H1 (cell line): ENCODE measurements around the gene SURF4. TPM values are rescaled to one million over a fixed set of nuclear protein-coding genes. Genes with fewer than 3 reads are reported as not detected.

Experiments
- CTCF ChIA-PET: fragments of 300-600 bp; sonication (Branson Sonifier 250); formaldehyde crosslinking; loops from one replicate; lab custom pipeline; 2021; ENCODE audit not compliant: partially characterized antibody; lab: Charles Lee
- POLR2A ChIA-PET: fragments of 300-600 bp; sonication (Branson Sonifier 250); formaldehyde crosslinking; loops from one replicate; lab custom pipeline; 2021; ENCODE audit warnings: inconsistent platforms; ENCODE audit not compliant: partially characterized antibody; lab: Charles Lee
- DNase-seq, 2 experiments: peaks; one replicate each; pipeline versions ENCODE4 v3.0.0 to v3.0.0-alpha.2; 2010 to 2022; ENCODE audit warnings: low spot score in 2 of 2, low read depth in 1 of 2, mixed read lengths in 1 of 2
- FAIRE-seq: peaks from 2 replicates; lab custom pipeline; 2011; peaks lifted over from hg19 to GRCh38; lab: Jason Lieb, UNC
- H2AFZ ChIP-seq: 2 replicates; pipeline ENCODE4 v1.8.1; 2012; ENCODE audit warnings: low read length, inconsistent platforms
- H2AK5ac ChIP-seq: 2 replicates; pipeline ENCODE4 v1.6.1; 2013; ENCODE audit warnings: low read depth, low read length
- H2BK120ac ChIP-seq: replicated peaks from 2 replicates; pipeline ENCODE3; 2013; ENCODE audit warnings: low read depth, low read length, inconsistent platforms
- H2BK12ac ChIP-seq: 2 replicates; pipeline ENCODE4 v1.6.1; 2013; ENCODE audit warnings: low read depth, low read length
- H2BK15ac ChIP-seq: 2 replicates; pipeline ENCODE4 v1.6.1; 2013; ENCODE audit warnings: low read length
- H2BK20ac ChIP-seq: 2 replicates; pipeline ENCODE4 v1.6.1; 2013; ENCODE audit warnings: low read length
- H2BK5ac ChIP-seq: 2 replicates; pipeline ENCODE4 v1.6.1; 2013; ENCODE audit warnings: low read depth, low read length
- H3K14ac ChIP-seq: 2 replicates; pipeline ENCODE4 v1.6.1; 2013; ENCODE audit warnings: inconsistent platforms; ENCODE audit not compliant: insufficient read length
- H3K18ac ChIP-seq: 2 replicates; pipeline ENCODE4 v1.6.1; 2013; ENCODE audit warnings: low read length; ENCODE audit errors: extremely low read depth
- H3K23ac ChIP-seq: 2 replicates; pipeline ENCODE4 v1.6.1; 2013; ENCODE audit warnings: inconsistent platforms; ENCODE audit not compliant: insufficient read length
- H3K23me2 ChIP-seq: 2 replicates; pipeline ENCODE4 v1.6.1; 2013; ENCODE audit warnings: low read depth, low read length
- H3K27ac ChIP-seq: 2 replicates; pipeline ENCODE4 v1.6.1; 2011; ENCODE audit warnings: low read depth, low read length, inconsistent platforms
- H3K27me3 ChIP-seq, 4 experiments: replicated peaks in 1 of 4; 1 replicate in 1 of 4; 2 replicates in 3 of 4; pipeline versions ENCODE4 v1.6.1 to v1.8.1; 2011 to 2013; ENCODE audit warnings: low read length in 3 of 4, mild to moderate bottlenecking in 3 of 4, inconsistent platforms in 2 of 4, mixed read lengths in 2 of 4, moderate library complexity in 1 of 4; ENCODE audit not compliant: control insufficient read depth in 3 of 4, insufficient read depth in 3 of 4; ENCODE audit errors: extremely low read depth in 1 of 4
- H3K36me3 ChIP-seq, 4 experiments: 2 replicates each; pipeline versions ENCODE4 v1.6.1 to v1.8.1; 2011 to 2013; ENCODE audit warnings: mild to moderate bottlenecking in 4 of 4, low read length in 3 of 4, moderate library complexity in 2 of 4, control low read depth in 1 of 4, inconsistent platforms in 1 of 4; ENCODE audit not compliant: insufficient read depth in 4 of 4, control insufficient read depth in 2 of 4
- H3K4ac ChIP-seq: replicated peaks from 2 replicates; pipeline ENCODE3; 2013; ENCODE audit warnings: low read length, low read depth, mixed read lengths, inconsistent platforms; ENCODE audit not compliant: insufficient read length
- H3K4me1 ChIP-seq, 4 experiments: replicated peaks in 1 of 4; 1 replicate in 1 of 4; 2 replicates in 3 of 4; pipeline versions ENCODE4 v1.6.1 to v1.8.1; 2011 to 2013; ENCODE audit warnings: low read length in 3 of 4, inconsistent platforms in 2 of 4, mixed read lengths in 1 of 4; ENCODE audit not compliant: insufficient read depth in 4 of 4, control insufficient read depth in 3 of 4
- H3K4me2 ChIP-seq, 2 experiments: 2 replicates each; pipeline versions ENCODE4 v1.6.1 to v1.8.1; 2011 to 2013; ENCODE audit warnings: low read depth in 2 of 2, low read length in 2 of 2, control low read depth in 1 of 2, inconsistent platforms in 1 of 2, mild to moderate bottlenecking in 1 of 2; ENCODE audit not compliant: insufficient read depth in 1 of 2
- H3K4me3 ChIP-seq, 4 experiments: fragments of 200-600, 300-600 bp in 1 of 4; sonication (generic), shearing (Covaris generic), sonication (Bioruptor Twin) in 1 of 4; 2 replicates each; pipeline versions ENCODE4 v1.5.1 to v1.8.1; 2011 to 2016; ENCODE audit warnings: low read length in 4 of 4, low read depth in 3 of 4, control low read depth in 2 of 4, inconsistent platforms in 2 of 4, mild to moderate bottlenecking in 2 of 4, mixed read lengths in 1 of 4, moderate library complexity in 1 of 4; ENCODE audit not compliant: insufficient read depth in 2 of 4; ENCODE audit errors: extremely low read depth in 1 of 4
- H3K56ac ChIP-seq: replicated peaks from 2 replicates; pipeline ENCODE3; 2013; ENCODE audit warnings: low read depth, mild to moderate bottlenecking, mixed read lengths, low read length, inconsistent platforms; ENCODE audit not compliant: insufficient read length
- H3K79me1 ChIP-seq: 2 replicates; pipeline ENCODE4 v1.6.1; 2013; ENCODE audit warnings: low read depth, low read length, control low read depth
- H3K79me2 ChIP-seq, 2 experiments: 2 replicates each; pipeline versions ENCODE4 v1.6.1 to v1.8.1; 2012 to 2013; ENCODE audit warnings: low read length in 2 of 2, mild to moderate bottlenecking in 2 of 2, inconsistent platforms in 1 of 2; ENCODE audit not compliant: insufficient read depth in 2 of 2, control insufficient read depth in 1 of 2
- H3K9ac ChIP-seq, 4 experiments: replicated peaks in 1 of 4; 1 replicate in 1 of 4; 2 replicates in 3 of 4; pipeline versions ENCODE4 v1.6.1 to v1.8.1; 2011 to 2013; ENCODE audit warnings: low read depth in 3 of 4, low read length in 3 of 4, control low read depth in 2 of 4, mild to moderate bottlenecking in 2 of 4, moderate library complexity in 2 of 4, inconsistent platforms in 1 of 4; ENCODE audit errors: extremely low read depth in 1 of 4
- H3K9me3 ChIP-seq, 2 experiments: 2 replicates each; pipeline versions ENCODE4 v1.6.1 to v1.8.1; 2012 to 2013; ENCODE audit warnings: mild to moderate bottlenecking in 2 of 2, moderate library complexity in 2 of 2, control low read depth in 1 of 2, inconsistent platforms in 1 of 2, low read depth in 1 of 2, low read length in 1 of 2, mixed read lengths in 1 of 2; ENCODE audit not compliant: insufficient read depth in 2 of 2
- H4K20me1 ChIP-seq, 2 experiments: replicated peaks in 1 of 2; 2 replicates each; pipeline versions ENCODE3 to v1.8.1; 2011 to 2013; ENCODE audit warnings: inconsistent platforms in 2 of 2, low read length in 2 of 2, mild to moderate bottlenecking in 1 of 2; ENCODE audit not compliant: insufficient read depth in 2 of 2, control insufficient read depth in 1 of 2
- H4K5ac ChIP-seq: 2 replicates; pipeline ENCODE4 v1.6.1; 2013; ENCODE audit warnings: low read length, low read depth, mixed read lengths, inconsistent platforms; ENCODE audit not compliant: insufficient read length
- H4K8ac ChIP-seq: 2 replicates; pipeline ENCODE4 v1.8.0; 2013; ENCODE audit warnings: mild to moderate bottlenecking, moderate library complexity, low read length, inconsistent platforms; ENCODE audit not compliant: insufficient read depth; ENCODE audit errors: extremely low read depth
- H4K91ac ChIP-seq: replicated peaks from 2 replicates; pipeline ENCODE3; 2013; ENCODE audit warnings: low read length, mixed read lengths, inconsistent platforms; ENCODE audit not compliant: insufficient read length
- CTCF ChIP-seq, 3 experiments: IDR thresholded peaks; 1 replicate in 2 of 3; 2 replicates in 1 of 3; pipeline versions ENCODE4 v1.5.1 to v1.6.1; 2011; ENCODE audit warnings: low read length in 3 of 3, mild to moderate bottlenecking in 3 of 3, inconsistent platforms in 2 of 3, low read depth in 1 of 3, moderate library complexity in 1 of 3; ENCODE audit not compliant: insufficient read depth in 1 of 3; ENCODE audit errors: control extremely low read depth in 1 of 3
- EP300 ChIP-seq, 2 experiments: IDR thresholded peaks; 1 replicate in 1 of 2; 2 replicates in 1 of 2; pipeline ENCODE4 v1.6.1; 2011 to 2012; ENCODE audit warnings: low read depth in 2 of 2, low read length in 2 of 2, mild to moderate bottlenecking in 2 of 2, borderline replicate concordance in 1 of 2, inconsistent platforms in 1 of 2, moderate library complexity in 1 of 2
- GABPA ChIP-seq: IDR thresholded peaks from 2 replicates; pipeline ENCODE4 v1.6.1; 2011; ENCODE audit warnings: mild to moderate bottlenecking, low read length, moderate library complexity, borderline replicate concordance; ENCODE audit not compliant: insufficient read depth
- TAF1 ChIP-seq: IDR thresholded peaks from 2 replicates; pipeline ENCODE4 v1.6.1; 2011; ENCODE audit warnings: mild to moderate bottlenecking, low read depth, low read length
- TEAD4 ChIP-seq: IDR thresholded peaks from 2 replicates; pipeline ENCODE4 v1.6.1; 2012; ENCODE audit warnings: low read depth, low read length, inconsistent platforms, mixed read lengths
- WGBS, 2 experiments: shearing (Covaris generic) in 1 of 2; methylation state at CpG; one replicate each; pipeline versions ENCODE4 v1.1.6 to v1.1.7; 2013 to 2015; ENCODE audit warnings: low lambda C conversion rate in 2 of 2, mixed read lengths in 2 of 2, inconsistent platforms in 1 of 2, low coverage in 1 of 2, missing lambda C conversion rate in 1 of 2; ENCODE audit not compliant: insufficient replicate concordance in 2 of 2, insufficient coverage in 1 of 2, insufficient read length in 1 of 2; ENCODE audit errors: extremely low coverage in 1 of 2, missing lambda C conversion rate in 1 of 2; 5-methylcytosine and 5-hydroxymethylcytosine counted together
- polyA plus RNA-seq, 7 experiments: library from polyadenylated mRNA; depleted of rRNA in 3 of 7; stranded (reverse) in 5 of 7; unstranded in 2 of 7; fragments of >200 nt in 5 of 7; fragments of 200-250 nt in 2 of 7; gene quantifications; 1 replicate in 5 of 7; 2 replicates in 1 of 7; 4 replicates in 1 of 7; pipeline versions ENCODE4 v1.2.1 to v1.2.3, GENCODE V29; 2011 to 2013; ENCODE audit warnings: missing spikeins in 2 of 7, mixed read lengths in 2 of 7
- total RNA-seq: library from RNA; stranded (reverse); fragmentation: NEBNext Ultra II Directional; extraction: Animal tissue kit (Norgen Biotek cat#: 25700); gene quantifications from 2 replicates; pipeline ENCODE4 v1.2.1, GENCODE V29; 2021
- TF ChIP-seq, protein P1 (sequence below): IDR thresholded peaks from 2 replicates; pipeline ENCODE4 v1.6.1; 2012; ENCODE audit warnings: inconsistent platforms

SURF4 gene
- total and polyA plus RNA-seq, 2 of the 8 experiments (the other 6 are each of a cell fraction or from before 2014, with no cell fraction given): 176 to 182 TPM

DNA sequence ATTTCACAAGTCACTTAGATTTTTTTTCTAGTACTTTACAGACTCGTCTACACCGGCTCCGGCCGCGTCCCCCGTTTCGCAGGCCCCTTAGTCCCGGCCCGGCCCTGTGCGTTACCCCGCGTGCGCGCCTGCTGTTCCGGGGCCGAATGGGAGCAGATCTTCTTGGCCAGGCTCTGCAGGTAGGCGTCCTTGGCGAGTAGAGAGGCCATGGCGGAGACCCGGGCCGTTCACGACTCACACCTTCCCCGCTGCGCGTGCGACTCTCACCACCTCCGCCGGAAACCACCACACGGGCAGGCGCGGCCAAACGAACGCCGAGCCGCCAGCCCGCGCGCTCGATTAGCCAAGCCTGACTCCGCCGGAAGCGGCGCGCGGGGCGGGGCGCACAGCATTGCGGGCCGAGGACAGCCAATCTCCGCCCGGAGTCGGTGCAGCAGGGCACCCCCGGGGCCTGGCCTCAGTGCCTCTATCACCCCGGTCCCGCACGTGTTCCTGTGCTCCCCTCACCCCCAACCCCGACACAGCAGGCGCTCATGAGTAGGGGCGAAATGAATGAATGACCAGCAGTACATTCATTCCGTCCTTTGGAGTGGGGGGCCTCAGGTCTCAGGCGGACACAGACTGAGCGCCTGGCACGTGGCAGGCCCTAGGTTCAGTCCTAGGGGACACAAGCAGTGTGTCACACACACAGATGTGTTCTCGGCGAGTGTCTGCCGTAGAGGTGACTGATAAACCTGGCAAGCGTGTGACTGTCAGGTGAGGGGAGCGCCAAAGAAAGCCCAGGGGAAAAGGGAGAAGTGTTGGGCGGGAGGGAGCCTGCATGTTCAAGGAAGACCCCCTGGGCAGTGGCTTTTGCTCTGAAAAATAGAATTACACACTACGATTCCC is 39.7 kb downstream of the SURF4 start, which contains the start of gene SURF6:
TSS of gene SURF6 (minus strand) at position 265 of the 888 bp plus-strand sequence. CDS start at position 209, 56 bp downstream.
- Histone ChIP-seq H3K9ac (peak within 1 kb of the TSS; percentile 77 to 79 (median 78)), H4K8ac (peak within 1 kb of the TSS; percentile 90), H4K5ac (peak within 1 kb of the TSS; percentile 80), H3K23me2 (peaks cover 7% of the 10 kb centered on the region; the same call in 1 of the 2 replicates), H3K23ac (no peak within 1 kb of the TSS), H3K14ac (no peak within 1 kb of the TSS), H2BK15ac (peak within 1 kb of the TSS; percentile 88; the same call in 1 of the 2 replicates), H2BK5ac (peak within 1 kb of the TSS; percentile 91; the same call in 1 of the 2 replicates), H3K4me2 (peak within 1 kb of the TSS; percentile 70 to 78), H2BK12ac (peak within 1 kb of the TSS; percentile 80; the same call in 1 of the 2 replicates), H2BK120ac (no peak within 1 kb of the TSS), H3K9me3 (no peaks in the 10 kb centered on the region), H3K27me3 (no peaks in the 10 kb centered on the region), H3K36me3 (peaks cover 31 to 58% (median 44%) of the 10 kb centered on the region in 4 experiments), H3K4me1 (peaks cover 0 to 9% (median 2%) of the 10 kb centered on the region in 4 experiments; a peak in 1 of 7 replicates), H3K4me3 (peak within 1 kb of the TSS; percentile 64 to 95 (median 92)), H3K56ac (peak within 1 kb of the TSS; percentile 96), H2AK5ac (peak within 1 kb of the TSS; percentile 93; the same call in 1 of the 2 replicates), H3K79me2 (peaks cover 0 to 15% of the 10 kb centered on the region in 2 experiments; a peak in 2 of 4 replicates), H4K20me1 (peaks cover 6 to 17% of the 10 kb centered on the region in 2 experiments), H3K79me1 (peaks cover 10% of the 10 kb centered on the region), H3K27ac (peak within 1 kb of the TSS; percentile 74; the same call in 1 of the 2 replicates), H4K91ac (peak within 1 kb of the TSS; percentile 93), H2BK20ac (no peak within 1 kb of the TSS), H2AFZ (no peak within 1 kb of the TSS), H3K4ac (peak within 1 kb of the TSS; percentile 95), H3K18ac (peak within 1 kb of the TSS; percentile 98)
- 7% methylated on average over 59 of the region's 70 CpGs; no CpG with 5 or more reads in 1 of the 2 experiments for WGBS, 2 experiments
- POLR2A ChIA-PET: interaction anchor here (0.6 to 7.3 kb wide), 6 partner anchors 14 to 382 kb away, joined by 3 to 120 read pairs (median 3); partner anchors contain the start of genes MED22 and RPL7A
- CTCF ChIA-PET: interaction anchor here (0.6 to 7.0 kb wide), 4 partner anchors 14 to 149 kb away, joined by 3 to 123 read pairs (median 4); no protein-coding TSS in a partner anchor
- FAIRE-seq: no peak
- peak; percentile 64 to 92 for DNase-seq
- peak; percentile 89 for TF ChIP-seq GABPA
- peak in 1 of 3 experiments; percentile 1; a peak in 1 of 4 replicates for TF ChIP-seq CTCF (IDR thresholded peaks at IDR 0.05; ENCODE audit: control extremely low read depth in 1 of 3, insufficient read depth in 1 of 3, low read depth in 1 of 3, low read length in 3 of 3)
- TF ChIP-seq EP300 (IDR thresholded peaks at IDR 0.05; ENCODE audit: borderline replicate concordance in 1 of 2, low read depth in 2 of 2, low read length in 2 of 2): peak in 1 of 2 experiments; percentile 13; a peak in 1 of 3 replicates
- TF ChIP-seq, protein P1, sequence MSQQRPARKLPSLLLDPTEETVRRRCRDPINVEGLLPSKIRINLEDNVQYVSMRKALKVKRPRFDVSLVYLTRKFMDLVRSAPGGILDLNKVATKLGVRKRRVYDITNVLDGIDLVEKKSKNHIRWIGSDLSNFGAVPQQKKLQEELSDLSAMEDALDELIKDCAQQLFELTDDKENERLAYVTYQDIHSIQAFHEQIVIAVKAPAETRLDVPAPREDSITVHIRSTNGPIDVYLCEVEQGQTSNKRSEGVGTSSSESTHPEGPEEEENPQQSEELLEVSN: peak; percentile 77
- TF ChIP-seq TEAD4: peak; percentile 64
- TF ChIP-seq TAF1: peak; percentile 76
